ENCODE measurements around the gene PYM1. TPM values are rescaled to one million over a fixed set of nuclear protein-coding genes. Genes with fewer than 3 reads are reported as not detected.
"Not testable (repeated sequence)": the region's sequence is repeated elsewhere in the genome, so short reads cannot be mapped to it uniquely, and the experiment has no call there.

Gene PYM1
- total and polyA plus RNA-seq, 7 donors, result 17.5 to 93.9 (median 31.7) TPM

GRCh38 chr12:55922126-55922525 lies 5.6 kb downstream of the PYM1 start:
- intact Hi-C loops (cut with DNase I), result no loop called here
- H3K4me1 ChIP-seq, result peaks cover 0 to 23% (median 18%) of the 10 kb centered on the region in 4 donors
- H3K9me3 ChIP-seq, result no peaks in the 10 kb centered on the region
- H3K27ac ChIP-seq, result no peak overlapping the region
- no peak overlapping the region for H3K4me3 ChIP-seq
- H3K36me3 ChIP-seq, result peaks cover 0 to 10% (median 0%) of the 10 kb centered on the region in 4 donors
- 90 to 95% methylated on average over 3 of the region's 3 CpGs for WGBS, 2 donors
- DNase-seq, result no peak
- TF ChIP-seq POLR2AphosphoS5 (IDR thresholded peaks at IDR 0.05), result no peak
- no peak for TF ChIP-seq POLR2A (IDR thresholded peaks at IDR 0.05)
- TF ChIP-seq EP300 (IDR thresholded peaks at IDR 0.05), result no peak
- TF ChIP-seq CTCF (IDR thresholded peaks at IDR 0.05), result no peak
- H3K27me3 ChIP-seq, result no peaks in the 10 kb centered on the region

- not testable (repeated sequence) for H3K27me3 ChIP-seq, H3K27ac ChIP-seq
Observed at GRCh38 chr12:55919032-55919431, 8.7 kb downstream of the PYM1 start.

GRCh38 chr12:55915482-55915859 lies 12.2 kb downstream of the PYM1 start:
- 81 to 90% methylated on average over 3 of the region's 3 CpGs for WGBS, 2 donors
- Histone ChIP-seq H3K27ac (no peak overlapping the region), H3K27me3 (no peaks in the 10 kb centered on the region), H3K36me3 (peaks cover 0 to 16% (median 0%) of the 10 kb centered on the region in 4 donors), H3K9me3 (no peaks in the 10 kb centered on the region), H3K4me3 (no peak overlapping the region), H3K4me1 (peaks cover 0 to 13% (median 3%) of the 10 kb centered on the region in 4 donors)
- no peak for TF ChIP-seq POLR2AphosphoS5 (IDR thresholded peaks at IDR 0.05)
- TF ChIP-seq EP300 (IDR thresholded peaks at IDR 0.05), result no peak
- no peak for TF ChIP-seq CTCF (IDR thresholded peaks at IDR 0.05)
- TF ChIP-seq POLR2A (IDR thresholded peaks at IDR 0.05), result no peak
- DNase-seq, result no peak
- intact Hi-C loops (cut with DNase I), result no loop called here

More at GRCh38 chr12:55919032-55919431, 8.7 kb downstream of the PYM1 start:
- WGBS, 2 donors, result 64 to 87% methylated on average over 3 of the region's 3 CpGs
- H3K4me1 ChIP-seq, result peaks cover 0 to 19% (median 12%) of the 10 kb centered on the region in 4 donors
- intact Hi-C loops (cut with DNase I); DNase-seq; H3K9me3 ChIP-seq; H3K4me3 ChIP-seq: not testable (repeated sequence)
- H3K36me3 ChIP-seq, result peaks cover 0 to 17% (median 0%) of the 10 kb centered on the region in 4 donors

DNA sequence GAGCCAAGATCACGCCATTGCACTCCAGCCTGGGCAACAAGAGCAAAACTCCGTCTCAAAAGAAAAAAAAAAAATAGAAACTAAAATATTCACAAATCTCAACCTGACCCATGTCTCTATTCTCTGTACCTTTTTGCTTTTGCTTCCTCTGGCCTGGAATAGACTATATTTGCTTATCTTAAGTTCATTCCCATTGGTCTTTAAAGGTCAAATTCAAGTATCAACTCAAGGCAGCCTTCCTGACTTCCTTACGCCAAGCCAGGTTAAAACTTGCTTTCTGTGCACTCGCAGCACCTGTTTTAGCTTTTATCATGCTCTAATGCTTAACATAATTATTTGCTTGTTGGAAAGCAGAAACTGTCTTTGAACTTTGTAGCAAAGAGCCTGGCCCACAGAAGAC lies 14.8 kb downstream of the PYM1 start:
- TF ChIP-seq EP300 (IDR thresholded peaks at IDR 0.05), result no peak
- TF ChIP-seq POLR2AphosphoS5 (IDR thresholded peaks at IDR 0.05), result no peak
- no peak for TF ChIP-seq CTCF (IDR thresholded peaks at IDR 0.05)
- TF ChIP-seq POLR2A (IDR thresholded peaks at IDR 0.05), result no peak
- intact Hi-C loops (cut with DNase I), result no loop called here
- DNase-seq, result no peak
- peaks cover 0 to 16% (median 0%) of the 10 kb centered on the region in 4 donors for H3K36me3 ChIP-seq
- WGBS, 2 donors, result 95% methylated on average over 4 of the region's 4 CpGs
- H3K9me3 ChIP-seq, result no peaks in the 10 kb centered on the region
- H3K27ac ChIP-seq, result no peak overlapping the region
- H3K4me3 ChIP-seq, result no peak overlapping the region
- H3K4me1 ChIP-seq, result peaks cover 0 to 22% (median 10%) of the 10 kb centered on the region in 4 donors
- H3K27me3 ChIP-seq, result no peaks in the 10 kb centered on the region

GRCh38 chr12:55909513-55909884 lies 18.2 kb downstream of the PYM1 start:
- peak overlapping the region in 2 of 4 donors; percentile 47 to 56 for H3K27ac ChIP-seq
- 40 to 69% methylated on average over 2 of the region's 2 CpGs for WGBS, 2 donors

More at GRCh38 chr12:55909513-55909884, 18.2 kb downstream of the PYM1 start:
- no peaks in the 10 kb centered on the region for H3K9me3 ChIP-seq
- H3K4me1 ChIP-seq, result peaks cover 0 to 14% (median 10%) of the 10 kb centered on the region in 4 donors
- DNase-seq, result no peak
- no peaks in the 10 kb centered on the region for H3K27me3 ChIP-seq
- TF ChIP-seq CTCF (IDR thresholded peaks at IDR 0.05) (no peak), POLR2A (IDR thresholded peaks at IDR 0.05) (no peak), POLR2AphosphoS5 (IDR thresholded peaks at IDR 0.05) (no peak), EP300 (IDR thresholded peaks at IDR 0.05) (no peak)
- peaks cover 0 to 14% (median 0%) of the 10 kb centered on the region in 4 donors for H3K36me3 ChIP-seq
- H3K4me3 ChIP-seq, result no peak overlapping the region
- intact Hi-C loops (cut with DNase I), result no loop called here

All from sigmoid colon (tissue), 7 donors.